HG02852 (cell line): ENCODE results near the gene VAMP4.
A peak's percentile ranks its signal among the peaks of the same experiment; 100 is the strongest.
"Not testable (repeated sequence)": the region's sequence is repeated elsewhere in the genome, so short reads cannot be mapped to it uniquely, and the experiment has no call there.

Experiments used
- ATAC-seq: cut with Tn5 transposase; IDR thresholded peaks from one replicate; pipeline ENCODE4 v1.9.1; 2021; ENCODE audit warnings: mild to moderate bottlenecking, moderate library complexity; ENCODE audit not compliant: unreplicated experiment

Gene VAMP4

DNA sequence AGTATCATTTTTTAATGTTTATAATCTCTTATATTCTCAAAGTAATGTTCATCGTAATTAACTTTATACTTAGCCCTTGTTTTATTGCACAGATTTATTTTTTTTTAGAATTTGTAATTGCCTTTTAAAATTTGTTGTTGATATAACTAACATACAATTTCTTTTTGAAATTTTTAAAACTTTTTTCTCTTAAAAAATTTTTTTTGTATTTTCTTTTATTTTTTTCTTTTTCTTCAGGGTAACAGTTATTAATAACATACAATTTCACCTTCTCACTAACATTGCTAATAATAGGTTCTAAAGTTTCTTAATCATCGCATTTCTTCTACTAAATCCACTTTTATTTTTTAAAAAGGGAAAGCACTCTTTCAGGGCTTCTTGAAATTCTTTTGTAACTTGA is 11.3 kb upstream of the VAMP4 start:
- no peak for ATAC-seq

DNA sequence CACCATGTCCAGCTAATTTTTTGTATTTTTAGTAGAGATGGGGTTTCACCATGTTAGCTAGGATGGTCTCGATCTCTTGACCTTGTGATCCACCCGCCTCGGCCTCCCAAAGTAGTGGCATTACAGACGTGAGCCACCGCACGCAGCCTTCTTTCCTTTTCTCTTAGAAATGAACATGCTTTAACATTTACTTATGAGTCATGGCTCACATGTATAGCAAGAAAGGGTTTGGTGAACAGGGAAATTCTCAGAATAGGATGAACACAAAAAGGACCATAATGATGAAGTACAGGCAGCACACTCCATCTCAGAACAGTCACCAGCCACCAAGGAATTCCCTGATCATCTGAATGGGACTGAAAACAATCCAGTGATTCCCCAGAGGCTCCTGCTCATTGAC is 9.4 kb upstream of the VAMP4 start:
- no peak for ATAC-seq

DNA sequence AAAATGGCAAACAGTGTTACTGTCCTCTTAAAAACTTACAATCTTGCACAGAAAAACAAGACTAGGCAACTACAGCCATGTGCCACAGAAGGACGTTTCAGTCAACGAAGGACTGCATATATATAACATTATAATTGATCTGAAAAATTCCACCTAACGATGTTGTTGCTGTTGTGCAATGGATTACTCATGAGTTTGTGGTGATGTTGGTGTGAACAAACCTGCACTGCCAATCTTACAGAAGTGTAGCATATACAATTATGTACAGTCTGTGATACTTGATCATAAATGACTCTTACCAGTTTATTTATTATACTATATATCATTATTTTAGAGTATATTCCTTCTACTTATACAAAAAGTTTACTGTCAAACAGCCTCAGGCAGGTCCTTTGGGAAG is 6.8 kb upstream of the VAMP4 start:
- ATAC-seq, result no peak

DNA sequence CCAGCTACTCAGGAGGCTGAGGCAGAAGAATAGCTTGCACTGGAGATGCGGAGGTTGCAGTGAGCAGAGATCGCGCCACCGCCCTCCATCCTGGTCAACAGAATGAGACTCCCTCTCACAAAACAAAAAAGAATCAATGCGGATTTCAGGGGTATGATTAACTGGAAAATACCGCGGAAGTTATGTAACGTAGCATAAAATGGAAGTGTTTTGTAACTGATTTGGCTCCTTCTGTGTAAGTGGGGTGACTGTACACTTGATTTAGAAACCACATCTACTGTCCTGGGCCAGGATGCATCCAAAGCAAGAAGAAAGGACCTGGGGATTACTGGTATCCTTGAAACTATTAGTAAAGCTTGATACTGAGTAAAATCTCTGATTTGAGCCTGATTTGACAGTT is 3.1 kb upstream of the VAMP4 start:
- no peak for ATAC-seq

DNA sequence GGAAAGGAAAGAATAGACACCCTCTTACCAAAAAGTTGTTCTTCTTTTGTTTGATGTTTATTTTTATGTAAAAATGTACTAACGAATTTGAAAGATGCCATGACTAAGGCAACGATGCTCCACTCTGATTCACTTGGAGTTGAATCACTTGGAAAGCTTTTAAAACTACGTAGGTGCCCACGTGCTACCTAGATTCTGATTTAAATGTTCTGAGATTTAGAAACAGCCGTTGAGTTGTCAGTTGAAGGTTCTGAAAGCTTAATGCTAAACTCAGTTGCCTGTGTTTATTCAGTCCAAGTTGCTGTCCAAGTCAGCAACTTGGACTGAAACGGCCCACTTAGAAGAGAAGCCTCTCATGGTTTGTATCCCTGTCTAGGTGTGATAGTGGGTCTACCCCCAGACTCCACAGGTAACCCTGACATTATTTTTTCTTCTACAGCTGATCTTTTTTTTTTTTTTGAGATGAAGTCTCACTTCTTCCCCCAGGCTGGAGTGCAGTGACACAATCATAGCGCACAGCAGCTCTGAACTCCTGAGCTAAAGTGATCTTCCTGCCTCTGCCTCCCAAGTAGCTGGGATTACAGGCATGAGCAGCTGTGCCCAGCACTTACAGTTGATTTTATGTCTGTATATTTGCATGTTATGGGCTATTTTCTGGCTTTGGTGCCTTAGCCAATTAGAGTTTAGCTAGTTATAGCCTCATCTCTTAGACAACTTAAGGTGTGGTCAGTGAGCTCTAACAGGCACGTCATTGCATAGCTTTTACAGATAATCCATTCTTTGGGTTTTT is 1.4 kb upstream of the VAMP4 start:
- no peak for ATAC-seq

DNA sequence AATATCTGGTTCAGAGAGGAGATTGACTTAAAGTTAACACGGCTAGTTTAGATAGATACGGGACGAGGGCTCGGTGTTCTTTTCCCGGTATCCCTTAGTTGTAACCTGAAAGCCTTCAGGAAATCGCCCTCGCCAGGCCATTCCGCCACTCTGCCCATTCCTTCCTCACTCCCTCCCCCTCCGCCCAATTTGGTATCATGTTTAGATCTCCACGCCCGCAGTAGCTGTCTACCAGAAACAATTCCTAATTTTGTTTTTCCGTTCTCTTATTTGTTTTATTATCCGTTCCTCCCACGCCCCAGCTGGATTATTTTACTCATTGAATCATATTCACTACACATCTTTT is 685 bp upstream of the VAMP4 start:
- peak; percentile 10 for ATAC-seq

DNA sequence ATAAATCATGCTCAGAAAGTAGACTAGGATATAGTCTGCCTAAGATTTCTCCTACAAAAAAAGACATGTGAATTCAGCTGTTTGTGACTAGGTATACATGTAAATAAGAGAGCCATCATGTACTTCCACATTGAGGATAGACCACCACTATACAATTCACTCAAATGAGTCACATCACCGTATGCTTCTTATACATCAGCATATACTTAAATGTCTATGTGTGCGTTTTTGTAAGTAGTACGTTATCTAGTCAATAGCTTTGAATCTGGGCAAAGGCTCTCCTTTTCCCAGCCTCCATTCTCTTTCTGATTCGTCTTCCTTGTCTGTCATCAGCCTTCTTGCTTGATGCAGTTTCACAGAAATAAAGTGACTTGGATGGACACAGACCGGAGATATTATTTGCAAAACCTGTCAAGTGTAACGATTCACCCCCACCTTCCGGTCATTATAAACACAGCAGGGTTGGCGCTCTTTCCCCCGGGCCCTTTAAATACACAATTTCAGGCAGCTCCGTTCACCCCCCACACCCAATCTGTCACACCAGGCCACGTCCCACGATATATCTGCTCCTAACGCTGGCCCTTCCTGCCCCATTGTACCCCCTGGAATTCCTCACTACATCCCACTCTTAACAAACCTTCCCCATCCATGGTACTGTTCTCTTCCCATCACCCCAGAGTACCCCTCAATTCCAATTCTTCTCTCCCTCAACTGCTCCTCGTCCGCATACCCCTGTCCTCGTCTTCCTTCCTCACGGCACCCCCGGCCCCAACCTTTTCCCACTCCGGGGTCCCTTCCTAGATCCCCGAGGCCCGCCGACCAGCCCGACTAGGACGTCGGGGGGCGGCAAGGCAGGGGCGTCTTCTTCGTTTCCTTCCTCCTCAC is 636 bp downstream of the VAMP4 start:
- ATAC-seq, result peak; percentile 18

DNA sequence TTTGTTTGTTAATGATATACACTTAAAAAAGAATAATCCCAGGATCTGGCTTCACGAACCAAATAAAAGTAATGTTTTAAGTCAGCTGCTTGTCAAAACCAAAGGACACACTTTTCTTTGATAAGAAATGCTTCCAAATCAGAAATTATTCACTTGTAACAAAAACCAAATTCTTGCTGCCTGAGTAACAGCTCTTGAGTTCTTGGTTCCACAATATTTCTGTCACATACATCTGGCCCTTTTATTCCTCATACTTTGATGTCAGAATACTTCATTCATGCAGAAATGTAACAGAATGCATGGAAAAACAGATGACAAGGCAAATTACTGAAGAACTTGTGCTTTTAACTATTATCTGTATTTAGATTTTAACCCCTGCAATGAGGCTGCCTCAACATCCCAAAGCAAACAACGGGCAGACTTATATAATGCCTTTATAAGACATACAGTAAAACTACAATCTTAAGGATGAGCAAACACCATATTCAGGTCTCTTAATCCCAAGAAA is 1.5 kb downstream of the VAMP4 start:
- no peak for ATAC-seq

DNA sequence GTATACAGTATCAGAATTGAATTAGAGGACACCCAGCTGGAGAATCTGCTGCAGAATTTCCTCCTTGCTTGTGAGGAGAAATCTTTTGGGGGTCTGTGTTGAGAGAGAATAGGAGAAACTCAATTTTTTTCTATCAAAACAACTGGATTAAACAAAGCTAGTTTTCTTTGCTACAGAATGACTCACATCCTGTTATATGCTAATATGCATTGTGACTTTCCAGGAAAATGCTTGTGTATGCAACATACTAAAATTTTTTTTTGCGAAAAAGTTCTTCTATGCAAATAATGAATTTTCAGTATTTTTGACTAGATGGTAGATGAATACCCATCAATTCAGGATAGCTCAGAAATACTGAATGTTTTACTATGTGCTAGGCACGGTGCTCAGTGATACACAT is 2.2 kb downstream of the VAMP4 start:
- no peak for ATAC-seq

DNA sequence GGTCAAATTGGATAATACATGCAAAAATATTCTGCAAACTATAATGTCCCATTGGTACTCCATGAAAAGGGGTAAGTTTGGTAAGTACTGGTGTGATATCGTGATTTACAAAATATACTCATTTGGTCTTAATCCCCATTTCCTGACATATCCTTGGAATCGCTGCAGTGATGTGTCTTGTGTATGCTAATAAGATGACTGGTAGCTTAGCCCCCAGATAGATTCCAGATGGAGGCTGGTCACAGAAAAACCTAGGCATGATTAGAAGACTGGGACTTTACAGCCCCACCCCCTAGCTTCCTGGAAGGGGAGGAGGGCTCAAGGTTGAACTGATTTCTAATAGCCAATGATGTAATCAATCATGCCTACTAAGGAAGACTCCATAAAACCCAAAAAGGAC is 3.0 kb downstream of the VAMP4 start:
- no peak for ATAC-seq

DNA sequence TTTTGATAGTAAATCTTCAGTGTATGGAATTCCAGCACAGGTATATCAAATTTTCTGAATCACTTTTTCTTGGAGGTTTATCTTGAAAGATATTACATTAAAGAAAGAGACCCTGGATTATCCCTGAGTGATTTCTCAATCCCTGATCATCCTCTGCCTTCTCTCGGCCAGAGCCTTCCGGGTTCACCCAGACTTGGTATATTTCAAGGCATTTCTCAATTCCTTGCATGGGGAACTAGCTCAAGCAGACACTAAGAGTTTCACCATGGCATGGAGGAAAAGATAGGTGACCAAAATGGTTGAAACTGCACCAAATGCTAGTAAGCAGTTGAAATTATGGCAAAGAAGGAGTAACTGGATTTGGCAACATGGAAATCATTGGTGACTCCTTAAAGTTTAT is 5.7 kb downstream of the VAMP4 start:
- ATAC-seq, result no peak

DNA sequence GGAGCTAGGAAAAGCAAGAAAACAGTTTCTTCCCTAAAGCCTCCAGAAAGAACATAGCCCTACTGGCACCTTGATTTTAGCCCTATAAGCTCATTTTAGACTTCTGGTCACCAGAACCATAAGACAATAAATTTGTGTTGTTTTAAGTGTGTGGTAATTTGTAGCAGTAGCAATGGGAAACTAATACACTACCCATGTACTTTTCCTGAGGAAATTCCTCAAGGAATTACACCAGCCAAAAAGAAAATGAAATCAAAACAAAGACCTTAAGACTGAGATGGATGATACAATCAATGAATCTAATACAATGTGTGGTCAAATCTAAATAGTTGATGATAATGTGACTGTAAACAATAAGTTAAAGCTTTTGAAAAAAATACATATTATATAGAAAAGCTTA is 11.8 kb downstream of the VAMP4 start:
- no peak for ATAC-seq

DNA sequence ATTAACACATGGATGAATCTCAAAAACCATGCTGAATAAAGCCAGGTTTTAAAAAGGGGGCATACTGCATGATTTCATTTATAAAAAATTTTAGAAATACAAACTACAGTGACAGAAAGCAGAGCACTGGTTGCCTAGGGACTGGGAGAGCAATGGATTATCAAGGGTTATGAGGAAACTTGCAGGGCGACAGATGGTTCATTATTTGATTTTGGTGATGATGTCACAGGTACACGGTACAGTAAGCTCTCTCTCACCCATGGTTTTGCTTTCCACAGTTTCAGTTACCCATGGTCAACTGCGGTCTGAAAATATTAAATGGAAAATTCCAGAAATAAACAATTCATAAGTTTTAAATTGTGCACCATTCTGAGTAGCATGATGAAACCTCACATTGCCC is 14.1 kb downstream of the VAMP4 start:
- no peak for ATAC-seq

DNA sequence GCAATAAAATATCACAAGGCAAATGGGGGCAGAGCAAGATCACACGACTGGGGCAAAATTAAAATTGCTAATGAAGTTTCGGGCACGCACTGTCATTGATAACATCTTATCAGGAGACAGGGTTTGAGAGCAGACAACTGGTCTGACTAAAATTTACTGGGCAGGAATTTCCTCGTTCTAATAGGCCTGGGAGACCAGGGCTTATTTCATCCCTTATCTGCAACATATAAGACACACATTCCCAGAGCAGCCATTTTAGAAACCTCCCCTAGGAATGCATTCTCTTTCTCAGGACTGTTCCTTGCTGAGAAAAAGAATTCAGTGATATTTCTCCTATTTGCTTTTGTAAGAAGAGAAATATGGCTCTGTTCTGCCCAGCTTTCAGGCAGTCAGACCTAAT is 18.7 kb downstream of the VAMP4 start:
- ATAC-seq, result not testable (repeated sequence)

DNA sequence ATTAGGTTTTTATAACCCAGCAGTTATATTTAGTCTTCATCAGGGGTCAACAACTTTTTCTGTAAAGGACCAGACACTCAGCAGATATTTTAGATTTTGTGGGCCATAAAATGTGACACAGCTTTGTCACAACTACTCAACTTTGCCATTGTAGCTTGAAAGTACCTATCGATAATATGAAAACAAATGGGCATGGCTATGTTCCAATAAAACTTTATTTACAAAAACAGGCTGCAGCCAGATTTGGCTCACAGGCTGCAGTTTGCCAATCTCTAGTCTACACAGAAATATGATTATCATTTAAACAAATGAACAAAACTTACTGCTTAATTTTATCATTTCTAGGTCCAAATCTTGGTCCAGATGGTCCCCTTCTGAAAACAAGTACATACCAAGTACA is 23.0 kb downstream of the VAMP4 start:
- ATAC-seq, result no peak

DNA sequence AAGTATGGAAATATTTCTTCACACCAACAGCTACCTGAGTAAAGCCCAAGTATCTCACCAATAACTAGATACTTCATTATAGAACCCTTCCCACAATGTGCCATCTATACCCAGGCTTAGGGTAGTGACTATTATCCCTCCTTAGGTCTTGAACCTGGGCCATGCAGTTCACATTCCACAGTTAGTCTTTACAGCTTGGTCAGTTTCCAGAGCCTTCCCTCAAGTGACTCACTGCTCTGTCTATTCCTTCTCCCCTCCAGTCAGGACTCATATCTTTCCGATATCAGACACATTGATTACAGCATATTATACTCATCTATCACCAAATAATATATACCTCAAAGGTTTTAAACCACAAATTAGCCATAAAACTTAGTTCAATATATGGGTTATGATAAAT is 23.6 kb downstream of the VAMP4 start:
- ATAC-seq, result no peak

DNA sequence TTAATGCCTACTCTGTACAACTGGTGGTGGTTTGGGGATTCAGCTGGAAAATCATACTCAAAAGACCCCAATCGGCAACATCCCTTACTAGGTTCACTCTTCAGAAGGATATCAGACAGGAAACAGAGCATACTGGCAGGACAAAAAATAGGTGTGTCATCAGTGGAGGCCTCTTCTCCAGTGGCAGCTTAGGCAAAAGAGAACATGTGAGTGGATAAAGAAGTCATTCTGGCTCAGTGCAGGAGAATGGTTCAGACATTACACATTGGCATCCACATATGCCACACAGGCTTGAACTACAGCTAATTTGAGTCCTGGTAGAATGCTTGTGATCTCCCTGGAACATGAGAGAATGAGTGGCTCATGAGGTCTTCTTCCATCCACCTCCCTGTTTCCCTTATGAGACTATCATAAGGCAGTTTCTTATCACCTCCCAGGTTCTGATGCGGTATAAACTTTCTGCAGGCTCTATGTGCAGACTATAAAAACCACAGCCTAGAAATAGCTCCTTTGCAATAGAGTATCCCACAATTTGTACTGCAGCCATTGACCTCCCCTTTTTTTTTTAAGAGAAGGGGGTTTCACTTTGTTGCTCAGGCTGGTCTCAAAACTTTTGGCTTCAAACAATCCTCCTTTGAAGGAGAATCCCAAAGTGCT is 24.7 kb downstream of the VAMP4 start:
- no peak for ATAC-seq

DNA sequence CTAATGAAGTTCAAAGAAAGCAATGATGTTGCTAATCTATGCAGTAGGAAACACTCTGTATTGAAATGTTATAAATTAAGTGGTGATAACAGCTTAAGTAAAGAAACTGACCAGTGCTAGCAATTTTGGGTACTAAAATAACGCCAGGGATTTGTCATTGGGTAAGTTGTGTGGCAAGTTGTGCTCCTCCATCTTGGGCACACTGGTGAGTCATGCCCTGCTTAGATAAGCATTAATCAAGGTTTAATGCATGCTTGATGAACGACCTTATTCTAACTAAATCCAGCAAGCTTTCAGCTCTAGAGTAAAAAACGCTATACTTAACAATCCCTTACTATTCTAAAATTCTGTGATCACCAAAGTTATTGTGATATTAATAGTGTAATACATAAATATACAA is 25.2 kb downstream of the VAMP4 start:
- no peak for ATAC-seq

DNA sequence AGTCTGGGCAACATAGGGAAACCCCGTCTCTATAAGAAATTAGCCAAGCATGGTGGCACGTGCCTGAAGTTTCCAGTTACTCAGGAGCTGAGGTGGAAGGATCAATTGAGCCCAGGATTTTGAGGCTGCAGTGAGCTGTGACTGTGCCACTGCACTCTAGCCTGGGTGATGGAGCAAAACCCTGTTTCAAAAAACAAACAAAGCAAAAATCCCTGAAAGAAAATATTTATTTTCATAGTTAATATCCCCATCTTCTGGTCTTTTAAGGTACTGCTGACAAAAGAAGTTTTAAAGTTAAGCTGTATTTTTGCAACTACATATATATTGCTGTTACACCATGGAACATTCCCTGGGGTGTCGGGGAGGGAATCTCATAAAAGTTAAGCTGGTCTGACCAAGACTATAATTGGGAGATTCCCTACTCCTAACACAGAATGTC is 26.0 kb downstream of the VAMP4 start:
- no peak for ATAC-seq

DNA sequence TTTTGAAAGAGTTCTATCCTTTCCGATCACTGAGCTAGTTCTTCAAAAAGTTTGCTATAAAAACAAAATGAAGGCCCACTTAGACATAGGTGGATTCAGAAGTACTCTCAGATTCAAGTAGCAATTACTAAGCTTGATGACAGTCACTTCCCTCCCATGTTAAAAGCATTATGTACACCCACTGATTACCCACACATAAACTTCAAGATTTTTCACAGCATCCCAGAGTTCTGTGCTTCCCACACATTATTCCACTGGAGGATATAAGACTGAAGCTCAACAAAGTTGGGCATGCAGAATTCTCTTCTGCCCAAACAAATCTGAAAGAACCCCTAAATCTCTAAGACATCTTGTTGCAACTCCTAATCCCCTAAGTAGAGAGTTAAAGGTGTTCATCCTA is 29.5 kb downstream of the VAMP4 start:
- no peak for ATAC-seq

DNA sequence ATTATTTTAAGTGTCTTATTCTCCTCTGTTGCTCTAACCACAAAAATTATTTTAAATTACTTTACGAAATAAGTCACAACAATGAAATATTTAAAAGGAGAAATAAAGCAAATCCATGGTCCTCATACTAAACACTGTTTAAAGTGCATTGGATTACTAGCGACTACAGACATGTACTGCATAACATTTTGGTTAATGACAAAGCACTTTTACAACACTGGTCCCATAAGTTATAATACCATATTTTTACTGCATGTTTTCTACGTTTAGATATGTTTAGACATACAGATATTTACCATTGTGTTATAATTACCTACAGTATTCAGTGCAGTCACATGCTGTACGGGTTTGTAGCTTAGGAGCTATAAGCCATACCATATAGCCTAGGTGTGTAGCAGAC is 30.2 kb downstream of the VAMP4 start:
- no peak for ATAC-seq

DNA sequence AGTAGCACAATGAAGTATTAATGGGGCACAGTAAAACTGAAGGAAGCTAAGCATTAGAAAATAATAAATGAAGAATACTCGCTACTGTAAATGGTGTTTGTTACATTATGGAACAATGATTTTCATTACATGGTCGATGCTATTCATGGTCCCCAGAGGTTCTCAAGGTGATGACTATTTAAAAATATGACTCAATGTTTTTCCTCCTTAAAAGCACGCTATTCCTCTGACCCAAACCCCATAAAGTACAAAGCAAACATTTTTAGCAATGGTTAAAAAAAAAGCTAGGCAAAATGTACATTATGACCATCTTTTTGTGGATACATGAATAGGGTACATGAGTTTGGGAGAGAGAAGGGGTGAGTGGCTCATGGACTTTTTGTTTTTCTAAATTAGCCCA is 34.3 kb downstream of the VAMP4 start:
- no peak for ATAC-seq
